ENCODE measurements around the gene C3orf52.

The C3orf52 gene

GRCh38 chr3:112119962-112120836, 34.0 kb downstream of the C3orf52 start:
- peak; percentile 17 for DNase-seq

DNA sequence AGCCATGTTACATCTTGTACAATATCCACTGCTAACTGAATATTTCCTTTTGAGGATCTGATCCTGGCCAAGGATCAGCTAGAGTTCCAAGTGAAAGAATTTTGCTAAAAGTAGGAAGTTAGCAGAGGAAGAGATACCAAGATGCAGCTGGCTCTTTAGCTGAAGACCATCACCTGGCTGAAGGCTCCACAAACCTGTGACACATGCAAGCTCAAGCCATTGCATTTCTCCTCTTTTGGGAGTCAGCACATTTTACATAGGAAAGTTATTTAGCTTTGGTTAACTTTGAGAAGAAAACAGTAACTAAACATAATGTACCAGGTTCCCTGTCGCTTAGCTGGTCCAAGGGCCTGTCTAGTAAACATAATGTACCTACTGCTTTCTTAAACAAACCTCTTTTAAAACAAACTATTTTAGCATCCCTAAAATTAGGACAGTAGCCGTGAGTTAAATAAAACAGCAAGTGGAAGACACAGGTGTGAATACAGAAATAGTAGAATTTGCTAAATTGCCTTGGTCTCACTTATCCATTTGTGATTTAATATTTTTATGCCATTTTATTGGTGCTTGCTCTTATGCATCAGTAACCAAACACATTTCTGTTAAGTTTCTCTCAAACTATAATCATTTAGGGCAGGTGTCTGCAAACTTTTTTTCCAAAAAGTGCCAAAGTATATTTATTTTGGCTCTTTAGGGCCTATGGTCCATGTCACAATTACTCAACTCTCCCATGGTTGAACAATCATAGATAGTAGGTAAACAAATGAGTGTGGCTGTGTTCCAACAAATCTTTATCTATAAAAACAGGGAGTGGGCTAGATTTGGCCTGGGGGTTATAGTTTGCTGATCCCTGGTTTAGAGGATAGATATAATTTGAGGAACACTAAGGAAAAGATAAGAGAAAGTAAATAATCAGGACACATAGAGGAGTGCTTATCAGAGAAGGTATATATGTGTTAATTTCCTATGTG, 35.7 kb downstream of the C3orf52 start:
- peak; percentile 12 for DNase-seq

DNA sequence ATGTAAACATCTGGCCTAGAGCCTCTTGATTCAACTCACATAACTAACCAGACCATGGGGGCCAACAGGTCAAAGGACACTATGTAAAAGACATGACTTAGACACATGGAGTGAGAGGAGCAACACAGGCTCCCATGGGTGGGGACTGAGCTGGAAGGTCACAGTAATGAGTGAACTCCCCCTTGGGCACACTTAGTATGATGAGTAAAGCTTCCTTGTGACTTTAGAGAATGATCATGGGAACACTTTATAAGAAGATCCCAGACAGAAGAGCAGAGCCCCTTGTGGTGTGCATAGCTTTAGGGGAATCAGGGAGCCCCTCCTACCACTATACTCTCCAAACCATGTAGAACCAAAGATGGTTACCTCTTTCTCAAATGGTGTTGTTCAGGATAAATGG, 36.7 kb downstream of the C3orf52 start:
- DNase-seq, result no peak

DNA sequence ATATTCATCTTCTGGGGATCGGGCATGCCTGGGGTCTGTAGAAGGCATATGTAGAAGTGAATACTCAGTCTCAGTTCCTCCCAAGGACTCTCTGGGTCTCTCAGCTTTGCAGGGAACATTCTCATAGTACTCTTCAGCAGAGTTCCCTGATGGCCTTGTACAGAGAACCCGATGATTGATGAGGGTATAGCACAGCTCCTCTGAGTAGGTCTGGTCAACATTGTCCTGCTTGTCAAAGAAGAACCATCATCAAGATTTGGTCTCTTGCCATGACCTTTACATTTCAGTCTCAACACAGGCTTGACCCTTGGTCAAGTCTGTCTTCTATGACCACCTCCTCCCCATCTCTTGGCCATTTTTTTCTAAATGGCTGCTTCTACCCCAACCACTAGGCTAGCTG, 37.4 kb downstream of the C3orf52 start:
- no peak for DNase-seq

DNA sequence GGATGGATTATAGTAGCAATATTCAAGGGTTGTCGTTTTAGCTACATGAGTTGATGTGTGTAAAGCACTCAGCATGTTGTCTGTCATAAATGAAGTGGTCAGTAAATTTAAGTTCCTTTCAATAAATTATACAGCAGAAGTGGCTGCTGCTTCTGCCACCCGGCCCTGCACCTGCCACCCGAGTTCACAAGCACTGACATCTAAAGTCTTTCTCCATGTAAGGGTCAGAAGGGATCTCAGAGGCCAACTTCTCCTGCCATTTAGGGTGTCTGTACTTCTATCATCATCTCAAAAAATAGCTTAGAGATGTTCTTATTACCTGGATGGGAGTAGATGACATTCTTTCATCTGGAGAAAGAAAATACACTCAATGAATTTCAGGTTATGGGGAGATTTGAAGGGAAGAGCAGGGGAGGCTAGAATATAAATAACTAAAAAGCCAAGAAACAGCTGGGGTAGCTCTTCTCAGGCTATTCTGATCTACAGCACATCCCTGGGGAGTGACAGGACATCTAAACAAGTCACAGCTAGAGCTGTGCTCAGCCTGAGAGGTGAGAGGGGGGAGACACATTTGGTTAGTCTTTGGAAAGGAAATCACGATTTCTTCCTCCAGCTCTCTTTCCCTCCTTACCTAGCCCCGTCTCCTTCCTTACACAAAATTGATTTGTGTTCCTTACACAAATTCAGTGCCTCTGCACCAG, 38.9 kb downstream of the C3orf52 start:
- peak; percentile 35 for DNase-seq

GRCh38 chr3:112126511-112126911, 40.3 kb downstream of the C3orf52 start:
- no peak for DNase-seq

DNA sequence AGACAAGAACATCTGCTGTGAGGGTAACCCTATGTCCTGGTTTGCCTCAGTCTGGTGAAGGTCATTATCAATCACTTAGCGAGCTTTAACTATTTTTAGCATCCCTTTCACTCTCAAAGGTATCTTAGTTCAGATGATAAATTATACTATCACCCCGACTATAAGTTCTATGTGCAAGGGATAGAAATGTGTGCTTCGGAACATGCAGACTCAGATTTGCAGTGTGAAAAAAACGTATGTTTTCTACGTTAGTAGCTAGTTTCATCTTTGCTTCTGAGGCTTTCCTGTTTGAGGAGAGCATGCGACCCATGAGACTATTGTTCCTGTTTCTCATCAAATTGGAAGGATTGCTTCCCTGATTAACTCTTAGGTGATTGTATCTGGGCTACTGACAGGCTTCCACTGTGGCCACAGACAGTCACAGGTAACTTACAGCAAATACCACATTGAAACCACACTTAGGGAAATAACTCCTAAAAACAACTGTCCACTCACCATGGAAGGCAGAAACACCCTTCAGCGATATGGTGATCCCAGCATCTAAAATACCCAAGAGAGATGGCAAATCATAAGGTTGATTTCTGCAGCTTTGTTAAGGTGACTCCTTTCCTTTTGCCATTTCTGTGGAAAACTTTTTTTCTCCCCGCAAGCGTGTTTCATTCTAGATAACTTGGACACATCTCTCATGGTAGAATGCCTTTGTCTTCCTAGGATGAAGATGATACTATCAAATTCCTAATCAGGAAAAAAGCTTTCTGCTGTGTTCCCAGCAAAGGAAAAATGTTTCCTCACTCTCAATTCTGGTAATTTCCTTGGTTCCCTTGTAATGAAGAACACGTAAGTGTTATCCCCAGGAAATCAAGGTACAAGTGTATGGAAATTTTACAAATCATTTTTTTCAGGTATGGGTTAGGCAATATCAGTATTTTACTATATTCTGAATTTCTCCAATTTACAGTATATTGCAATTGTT, 41.6 kb downstream of the C3orf52 start:
- no peak for DNase-seq

DNA sequence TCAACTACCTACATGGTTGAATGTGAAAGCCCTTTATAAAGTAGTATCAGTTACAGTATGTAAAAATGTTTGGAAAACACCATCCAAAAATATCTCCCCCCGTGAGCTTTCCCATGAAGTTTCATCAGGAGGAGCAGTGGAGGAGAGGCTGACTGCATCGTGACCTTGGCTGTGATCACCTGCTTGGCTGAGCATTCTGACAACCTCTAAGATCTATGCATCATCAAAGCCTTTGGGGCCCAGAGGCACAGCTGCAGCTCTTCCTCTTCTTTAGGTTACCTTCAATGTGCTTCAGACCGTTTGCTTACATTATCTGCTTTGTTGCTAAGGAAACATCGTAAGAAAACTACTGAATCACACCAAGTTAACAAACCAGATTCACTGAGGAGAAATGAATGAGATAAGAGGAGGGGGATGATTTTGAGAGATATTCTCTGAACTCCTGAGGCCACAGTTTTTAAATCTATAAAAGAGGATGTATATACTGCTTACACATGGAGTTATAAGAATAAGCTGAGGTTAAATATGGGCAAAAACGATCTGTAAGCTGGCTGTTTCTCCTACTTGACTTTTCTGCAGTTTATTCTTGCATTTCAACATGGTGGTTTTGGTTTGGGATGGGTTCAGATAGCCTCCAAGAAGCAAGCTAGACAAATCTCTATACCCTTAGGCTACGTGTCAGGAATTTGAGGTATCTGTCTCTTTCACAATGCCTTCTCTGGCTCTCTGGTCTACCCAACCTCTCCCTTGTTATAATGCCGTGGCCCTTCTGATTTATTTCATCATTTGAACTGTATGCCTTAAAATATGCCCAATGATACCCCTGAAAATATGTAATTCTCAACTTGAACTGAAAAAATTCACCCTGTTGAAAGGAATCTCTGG, 42.9 kb downstream of the C3orf52 start:
- DNase-seq, result no peak

GRCh38 chr3:112129925-112130637, 43.9 kb downstream of the C3orf52 start:
- DNase-seq, result no peak

- DNase-seq, result no peak
These were observed 44.4 kb downstream of the C3orf52 start for GRCh38 chr3:112130638-112130993.

DNA sequence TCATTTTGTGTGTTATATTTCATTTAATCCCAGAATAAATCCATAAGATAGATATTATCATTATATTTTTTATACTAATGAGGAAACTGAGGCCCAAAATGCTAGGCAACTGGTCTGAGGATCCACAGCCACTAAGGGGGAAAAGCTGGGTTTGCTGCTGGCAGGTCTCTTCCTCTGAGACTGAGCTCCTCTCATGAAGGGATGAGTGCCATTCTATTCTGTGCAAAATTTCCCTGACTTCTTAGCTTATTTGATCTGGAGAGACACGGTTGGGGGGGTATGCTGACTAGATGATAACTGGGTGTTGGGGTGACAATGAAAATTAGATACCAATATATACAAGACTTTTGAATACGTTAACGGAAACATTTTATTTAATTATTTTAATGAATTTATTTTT, 44.9 kb downstream of the C3orf52 start:
- DNase-seq, result no peak

GRCh38 chr3:112132088-112132487, 45.9 kb downstream of the C3orf52 start:
- DNase-seq, result no peak

DNA sequence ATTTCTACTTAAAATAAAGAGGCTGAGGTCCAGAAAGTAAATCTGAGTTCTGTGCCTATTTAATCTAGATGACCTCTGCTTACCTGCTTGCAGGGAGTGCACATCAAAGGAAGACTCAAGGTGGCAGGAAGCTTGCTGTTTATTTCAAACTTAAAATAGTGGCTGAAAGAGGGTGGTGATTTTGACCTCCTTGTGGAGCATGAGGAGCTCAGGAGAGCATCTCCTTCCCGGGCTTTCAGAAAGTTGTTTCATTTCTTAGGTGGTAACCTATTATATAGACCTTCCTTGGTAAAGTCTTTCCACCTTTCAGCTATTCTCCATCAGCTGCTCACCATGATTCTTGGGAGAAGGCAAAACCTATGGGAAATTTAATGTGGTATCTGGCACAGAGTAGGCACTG, 46.4 kb downstream of the C3orf52 start:
- DNase-seq, result no peak

GRCh38 chr3:112132975-112133448, 46.8 kb downstream of the C3orf52 start, which contains the start of gene GCSAM:
Gene GCSAM, minus strand, starts transcription at chr3:112133248. Its CDS starts 128 bp downstream, at chr3:112133120.
- no peak for DNase-seq

DNA sequence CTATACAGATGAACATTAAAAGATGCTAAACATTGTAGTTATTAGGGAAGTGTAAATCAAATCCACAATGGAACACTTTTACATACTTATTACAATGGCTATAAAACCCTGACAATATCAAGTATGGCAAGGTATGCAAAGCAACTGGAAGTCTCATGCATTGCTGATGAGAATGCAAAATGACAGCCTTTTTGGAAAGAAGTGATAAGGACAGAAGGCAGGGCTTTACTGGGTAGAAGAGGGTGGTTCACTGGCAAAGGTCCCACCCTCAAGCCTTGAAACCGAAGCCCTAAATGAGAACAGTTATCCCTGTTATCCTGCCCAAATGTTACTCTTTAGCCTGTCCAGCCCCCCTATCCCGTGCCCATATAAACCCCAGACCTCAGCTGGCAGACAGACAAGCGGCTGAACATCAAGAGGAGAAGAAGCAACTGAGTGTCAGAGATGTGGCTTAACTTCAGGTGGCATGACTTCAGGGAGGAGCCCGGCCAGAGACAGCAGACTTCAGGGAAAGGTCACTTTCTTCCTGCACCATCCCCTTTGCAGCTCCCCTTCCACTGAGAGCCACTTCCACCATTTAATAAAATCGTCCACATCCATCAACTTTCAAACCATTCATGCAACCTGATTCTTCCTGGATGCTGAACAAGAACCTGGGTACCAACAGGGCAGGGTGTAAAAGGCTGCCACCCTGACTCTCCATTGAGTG, 47.6 kb downstream of the C3orf52 start:
- no peak for DNase-seq

GRCh38 chr3:112134335-112135124, 48.3 kb downstream of the C3orf52 start:
- DNase-seq, result no peak

DNA sequence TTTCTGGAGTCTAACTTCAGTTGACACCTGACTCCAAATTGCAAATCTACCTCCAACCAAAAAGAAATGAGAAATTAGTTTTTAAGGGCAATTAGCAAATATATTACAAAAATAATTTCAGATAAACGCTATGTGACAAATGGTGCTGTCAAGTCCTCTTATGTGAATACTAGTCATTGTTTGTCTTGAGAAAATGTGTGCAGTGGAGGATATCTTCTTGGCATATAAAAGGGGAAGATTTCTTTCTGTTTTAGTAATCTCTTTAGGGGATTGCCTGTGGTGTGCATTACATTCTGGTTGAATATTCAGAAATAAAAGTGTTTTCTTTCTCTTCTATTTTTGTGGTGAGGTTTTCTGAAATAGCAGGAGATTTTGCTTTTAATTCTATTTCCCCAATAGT, 49.9 kb downstream of the C3orf52 start:
- DNase-seq, result no peak

- DNase-seq, result peak; percentile 57
These were observed 50.9 kb downstream of the C3orf52 start for GRCh38 chr3:112136959-112137693.
